GM21737 (cell line): ENCODE measurements around the gene SERPINF2.
"Not testable (repeated sequence)": the region's sequence is repeated elsewhere in the genome, so short reads cannot be mapped to it uniquely, and the experiment has no call there.

Experiments
- ATAC-seq: cut with Tn5 transposase; IDR thresholded peaks from one replicate; pipeline ENCODE4 v1.9.1; 2021; ENCODE audit warnings: mild to moderate bottlenecking, moderate library complexity; ENCODE audit not compliant: unreplicated experiment

Gene SERPINF2

DNA sequence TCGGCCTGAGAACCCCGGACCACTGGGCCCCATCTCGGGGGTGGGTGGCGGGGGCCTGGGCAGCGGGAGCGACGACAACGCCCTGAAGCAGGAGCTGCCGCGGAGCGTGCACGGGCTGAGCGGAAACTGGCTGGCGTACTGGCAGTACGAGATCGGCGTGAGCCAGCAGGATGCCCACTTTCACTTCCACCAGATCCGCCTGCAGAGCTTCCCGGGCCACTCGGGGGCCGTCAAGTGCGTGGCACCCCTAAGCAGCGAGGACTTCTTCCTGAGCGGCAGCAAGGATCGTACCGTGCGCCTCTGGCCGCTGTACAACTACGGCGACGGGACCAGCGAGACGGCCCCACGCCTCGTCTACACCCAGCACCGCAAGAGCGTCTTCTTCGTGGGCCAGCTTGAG is 8.9 kb upstream of the SERPINF2 start:
- no peak for ATAC-seq

- no peak for ATAC-seq
Observed at GRCh38 chr17:1735418-1735817, 7.3 kb upstream of the SERPINF2 start.

DNA sequence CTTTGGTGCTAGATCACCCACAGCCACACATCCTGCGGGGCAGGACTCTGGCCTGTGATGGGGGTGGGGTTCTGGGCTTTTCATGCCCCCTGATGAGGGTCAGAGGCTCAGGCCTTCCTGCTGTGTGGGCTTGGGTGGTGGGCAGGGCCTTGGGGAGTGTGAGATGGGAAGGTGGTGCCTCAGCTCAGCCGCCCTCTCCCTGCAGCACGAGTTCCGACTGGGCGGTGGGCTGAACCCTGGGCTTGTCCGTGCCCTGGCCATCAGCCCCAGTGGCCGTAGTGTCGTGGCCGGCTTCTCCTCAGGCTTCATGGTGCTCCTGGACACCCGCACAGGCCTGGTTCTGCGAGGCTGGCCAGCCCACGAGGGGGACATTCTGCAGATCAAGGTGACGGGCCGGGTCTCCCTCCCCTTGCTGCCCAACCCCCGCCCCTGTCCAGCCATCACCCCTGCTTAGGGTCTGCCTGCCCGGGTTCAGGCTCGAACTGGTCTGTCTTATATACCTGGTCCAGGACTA is 6.8 kb upstream of the SERPINF2 start:
- ATAC-seq: no peak

- ATAC-seq: no peak
Observed at GRCh38 chr17:1736348-1737281, 6.1 kb upstream of the SERPINF2 start.

DNA sequence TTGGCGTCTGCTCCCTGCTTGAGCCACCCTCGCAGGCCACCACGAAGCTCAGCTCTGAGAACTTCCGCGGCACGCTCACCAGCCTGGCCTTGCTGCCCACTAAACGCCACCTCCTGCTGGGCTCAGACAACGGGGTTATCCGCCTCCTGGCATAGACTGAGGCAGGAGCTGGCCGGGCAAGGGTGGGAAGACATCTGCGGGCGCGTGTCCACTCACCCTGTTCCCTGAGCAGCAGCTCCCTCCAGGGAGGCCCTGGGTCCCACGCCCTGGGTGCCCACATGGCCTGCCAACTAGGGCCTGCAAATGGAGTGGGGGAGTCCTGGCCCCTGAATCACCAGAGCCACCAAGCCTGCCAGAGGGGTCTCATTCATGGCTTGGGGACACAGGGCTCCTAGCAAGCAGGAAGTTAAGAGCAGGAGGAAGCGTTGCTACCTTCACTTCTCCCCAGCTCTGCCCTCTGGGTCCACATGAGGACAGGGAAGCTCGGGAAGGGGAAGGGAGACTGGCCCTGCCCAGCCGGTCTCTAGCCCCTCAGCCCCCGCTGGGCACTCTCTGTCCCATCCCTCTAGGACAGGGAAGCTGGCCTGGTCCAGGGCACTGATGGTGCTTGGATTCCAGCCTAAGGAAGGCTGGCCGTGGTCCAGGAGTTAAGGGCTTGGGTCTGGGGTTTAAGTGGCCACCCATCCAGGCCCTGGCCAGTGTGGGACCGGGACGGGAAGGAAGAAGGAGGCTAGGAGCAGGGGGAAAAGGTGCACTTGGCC is 5.0 kb upstream of the SERPINF2 start:
- no peak for ATAC-seq

- ATAC-seq: not testable (repeated sequence)
Observed at GRCh38 chr17:1741899-1742298, 772 bp upstream of the SERPINF2 start.

- ATAC-seq: no peak
Observed at GRCh38 chr17:1743088-1743439, 393 bp downstream of the SERPINF2 start.

DNA sequence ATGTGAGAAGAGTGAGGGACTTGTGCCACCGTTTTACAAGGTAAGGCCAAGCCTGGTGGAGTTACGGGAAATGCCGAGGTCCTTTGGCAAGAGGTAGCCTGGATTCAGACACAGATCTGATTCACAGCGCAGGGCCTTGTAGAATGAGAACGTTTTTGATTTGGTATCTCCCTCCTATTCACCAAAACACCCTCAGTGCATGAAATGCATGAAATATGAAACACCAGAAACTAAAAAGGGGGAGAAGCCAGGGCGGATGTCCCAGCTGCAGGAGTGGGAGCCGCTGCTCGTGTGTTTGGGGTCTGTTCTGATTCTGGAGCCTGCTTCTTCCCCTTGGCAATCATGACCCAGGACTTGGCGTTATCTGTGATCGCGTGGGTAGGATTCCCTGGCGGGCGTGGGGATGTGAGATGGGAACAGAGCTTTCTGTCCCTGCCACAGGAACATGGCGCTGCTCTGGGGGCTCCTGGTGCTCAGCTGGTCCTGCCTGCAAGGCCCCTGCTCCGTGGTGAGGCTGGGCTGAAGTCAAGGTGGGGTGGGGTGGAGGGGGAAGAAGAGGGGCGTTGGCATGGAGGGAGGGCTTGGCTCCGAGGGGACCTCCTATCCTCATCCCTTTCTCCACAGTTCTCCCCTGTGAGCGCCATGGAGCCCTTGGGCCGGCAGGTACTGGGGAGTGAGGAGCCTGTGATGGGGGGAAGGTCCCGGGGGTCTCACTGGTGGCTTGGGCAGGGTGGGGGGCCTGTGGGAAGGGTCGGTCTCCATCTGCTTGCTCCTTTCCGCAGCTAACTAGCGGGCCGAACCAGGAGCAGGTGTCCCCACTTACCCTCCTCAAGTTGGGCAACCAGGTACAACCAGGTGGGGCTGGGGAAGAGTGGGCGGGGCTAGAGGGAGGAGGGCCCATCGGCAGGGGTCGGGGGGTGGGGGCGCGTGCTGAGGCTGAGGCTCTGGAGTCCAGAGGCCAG is 2.2 kb downstream of the SERPINF2 start:
- ATAC-seq: no peak

GRCh38 chr17:1745513-1746020 is 2.9 kb downstream of the SERPINF2 start:
- ATAC-seq: no peak

- no peak for ATAC-seq
Observed at GRCh38 chr17:1746975-1747543, 4.4 kb downstream of the SERPINF2 start.

DNA sequence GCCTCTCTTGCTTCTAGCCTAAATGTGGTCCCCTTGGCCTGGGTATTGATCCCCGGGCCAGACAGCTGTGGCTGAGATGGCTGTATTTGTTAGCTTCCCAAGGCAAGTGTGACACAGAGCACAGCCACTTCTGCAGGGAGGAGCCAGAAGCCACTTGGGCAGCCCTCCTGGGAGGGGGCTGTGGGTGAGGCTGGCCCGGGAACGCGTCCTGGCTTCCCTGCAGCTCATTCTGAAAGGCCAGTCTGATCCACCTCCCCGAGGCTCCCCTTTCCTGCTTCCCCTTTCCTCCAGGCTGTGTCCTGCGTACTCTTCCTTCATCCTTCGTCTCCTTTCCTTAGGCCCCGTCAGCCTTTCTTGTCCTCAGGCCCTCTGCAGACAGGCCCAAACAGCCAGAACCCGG is 8.0 kb downstream of the SERPINF2 start:
- ATAC-seq: no peak

- no peak for ATAC-seq
Observed at GRCh38 chr17:1752425-1753262, 10.0 kb downstream of the SERPINF2 start.

DNA sequence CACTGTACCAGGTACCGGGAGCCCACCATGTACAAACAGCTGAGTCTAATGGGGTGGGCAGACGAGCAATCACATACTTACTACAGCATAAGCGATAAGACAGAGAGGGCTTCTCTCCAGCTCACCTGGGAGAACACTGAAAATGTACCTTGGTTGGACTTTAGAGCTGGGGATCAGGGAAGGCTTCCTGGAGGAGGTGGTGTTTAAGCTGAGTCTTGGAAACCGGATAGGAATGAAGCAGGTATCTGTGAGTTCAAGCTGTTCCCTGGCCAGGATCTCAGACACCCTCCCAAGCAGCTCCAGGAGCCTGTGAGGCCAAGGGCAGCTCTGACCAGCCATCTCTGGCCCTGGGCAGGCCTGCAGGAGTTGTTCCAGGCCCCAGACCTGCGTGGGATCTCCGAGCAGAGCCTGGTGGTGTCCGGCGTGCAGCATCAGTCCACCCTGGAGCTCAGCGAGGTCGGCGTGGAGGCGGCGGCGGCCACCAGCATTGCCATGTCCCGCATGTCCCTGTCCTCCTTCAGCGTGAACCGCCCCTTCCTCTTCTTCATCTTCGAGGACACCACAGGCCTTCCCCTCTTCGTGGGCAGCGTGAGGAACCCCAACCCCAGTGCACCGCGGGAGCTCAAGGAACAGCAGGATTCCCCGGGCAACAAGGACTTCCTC is 11.2 kb downstream of the SERPINF2 start:
- no peak for ATAC-seq

GRCh38 chr17:1754430-1755112 is 11.9 kb downstream of the SERPINF2 start:
- no peak for ATAC-seq

GRCh38 chr17:1755252-1755826 is 12.7 kb downstream of the SERPINF2 start:
- ATAC-seq: no peak

DNA sequence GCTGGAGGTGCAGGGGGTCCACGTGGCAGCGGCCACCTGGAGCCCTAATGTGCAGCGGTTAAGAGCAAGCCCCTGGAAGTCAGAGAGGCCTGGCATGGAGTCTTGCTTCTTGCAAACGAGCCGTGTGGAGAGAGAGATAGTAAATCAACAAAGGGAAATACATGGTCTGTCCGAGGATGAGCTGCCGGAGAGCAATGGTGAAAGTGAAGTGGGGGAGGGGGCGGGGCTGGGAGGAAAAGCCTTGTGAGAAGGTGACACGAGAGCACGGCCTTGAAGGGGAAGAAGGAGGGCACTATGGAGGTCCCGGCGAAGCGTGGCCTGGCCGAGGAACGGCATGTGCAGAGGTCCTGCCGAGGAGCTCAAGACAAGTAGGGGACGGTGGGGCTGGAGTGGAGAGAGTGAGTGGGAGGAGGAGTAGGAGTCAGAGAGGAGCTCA is 13.2 kb downstream of the SERPINF2 start:
- ATAC-seq: no peak

DNA sequence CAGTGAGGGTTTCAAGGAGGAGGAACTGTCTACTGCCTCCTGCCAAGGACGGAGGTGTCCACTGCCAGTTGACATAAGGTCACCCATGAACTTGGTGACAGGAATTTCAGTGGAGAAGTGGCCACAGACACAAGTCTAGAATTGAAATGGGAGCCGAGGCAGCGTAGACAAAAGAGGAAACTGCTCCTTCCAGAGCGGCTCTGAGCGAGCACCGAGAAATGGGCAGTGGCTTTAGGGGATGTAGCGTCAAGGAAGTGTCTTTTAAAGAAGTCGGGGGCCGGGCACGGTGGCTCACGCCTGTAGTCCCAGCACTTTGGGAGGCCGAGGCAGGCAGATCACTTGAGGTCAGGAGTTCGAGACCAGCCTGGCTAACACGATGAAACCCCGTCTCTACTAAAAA is 16.1 kb downstream of the SERPINF2 start:
- no peak for ATAC-seq

DNA sequence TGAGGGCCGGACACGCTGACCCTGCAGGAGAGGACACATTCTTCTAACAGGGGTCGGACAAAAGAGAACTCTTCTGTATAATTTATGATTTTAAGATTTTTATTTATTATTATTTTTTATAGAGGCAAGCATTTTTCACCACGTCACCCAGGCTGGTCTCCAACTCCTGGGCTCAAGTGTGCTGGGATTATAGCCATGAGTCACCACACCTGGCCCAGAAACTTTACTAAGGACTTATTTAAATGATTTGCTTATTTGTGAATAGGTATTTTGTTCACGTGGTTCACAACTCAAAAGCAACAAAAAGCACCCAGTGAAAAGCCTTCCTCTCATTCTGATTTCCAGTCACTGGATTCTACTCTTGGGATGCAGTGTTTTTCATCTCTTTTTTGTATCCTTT is 16.9 kb downstream of the SERPINF2 start:
- ATAC-seq: no peak
